Activated CD4-positive, alpha-beta memory T cell treated with anti-CD3 and anti-CD28 coated beads, Interleukin-2, amount 10 ng/mL, durations not matched to agents 7 days and 5 days (primary cell): ENCODE data around the gene SLC4A9. TPM values are rescaled to one million over a fixed set of nuclear protein-coding genes. Genes with fewer than 3 reads are reported as not detected.
A peak's percentile ranks its signal among the peaks of the same experiment; 100 is the strongest.

Source experiments
- CTCF ChIA-PET: fragments of 350-600 bp; sonication (Branson Sonifier 250); formaldehyde crosslinking; loops from one replicate; lab custom pipeline; 2021; ENCODE audit warnings: antibody characterized with exemption, inconsistent platforms; lab: Charles Lee
- POLR2A ChIA-PET: fragments of 350-600 bp; sonication (Branson Sonifier 250); formaldehyde crosslinking; loops from one replicate; lab custom pipeline; 2021; ENCODE audit warnings: antibody characterized with exemption; lab: Charles Lee
- DNase-seq: peaks from one replicate; pipeline ENCODE4 v3.0.0-alpha.2; 2020
- H3K27ac Mint-ChIP-seq: one replicate; pipeline ENCODE4 v1.8.0; 2021; ENCODE audit warnings: mild to moderate bottlenecking, mixed read lengths
- H3K27me3 Mint-ChIP-seq: one replicate; pipeline ENCODE4 v1.8.0; 2021; ENCODE audit warnings: mixed read lengths
- H3K36me3 Mint-ChIP-seq: one replicate; pipeline ENCODE4 v1.8.0; 2021; ENCODE audit warnings: low read depth, mixed read lengths
- H3K4me1 Mint-ChIP-seq: one replicate; pipeline ENCODE4 v1.8.0; 2021; ENCODE audit warnings: mixed read lengths
- H3K4me3 Mint-ChIP-seq: one replicate; pipeline ENCODE4 v1.8.0; 2021; ENCODE audit warnings: mild to moderate bottlenecking, mixed read lengths
- H3K9me3 Mint-ChIP-seq: one replicate; pipeline ENCODE4 v1.8.0; 2021; ENCODE audit warnings: mixed read lengths
- total RNA-seq, 2 experiments: library from RNA; stranded (reverse); gene quantifications; one replicate each; pipeline ENCODE4 v1.2.3, GENCODE V29; 2021

The SLC4A9 gene
- total RNA-seq, 2 experiments from 2014 or later, result 0.43 to 0.78 TPM

DNA sequence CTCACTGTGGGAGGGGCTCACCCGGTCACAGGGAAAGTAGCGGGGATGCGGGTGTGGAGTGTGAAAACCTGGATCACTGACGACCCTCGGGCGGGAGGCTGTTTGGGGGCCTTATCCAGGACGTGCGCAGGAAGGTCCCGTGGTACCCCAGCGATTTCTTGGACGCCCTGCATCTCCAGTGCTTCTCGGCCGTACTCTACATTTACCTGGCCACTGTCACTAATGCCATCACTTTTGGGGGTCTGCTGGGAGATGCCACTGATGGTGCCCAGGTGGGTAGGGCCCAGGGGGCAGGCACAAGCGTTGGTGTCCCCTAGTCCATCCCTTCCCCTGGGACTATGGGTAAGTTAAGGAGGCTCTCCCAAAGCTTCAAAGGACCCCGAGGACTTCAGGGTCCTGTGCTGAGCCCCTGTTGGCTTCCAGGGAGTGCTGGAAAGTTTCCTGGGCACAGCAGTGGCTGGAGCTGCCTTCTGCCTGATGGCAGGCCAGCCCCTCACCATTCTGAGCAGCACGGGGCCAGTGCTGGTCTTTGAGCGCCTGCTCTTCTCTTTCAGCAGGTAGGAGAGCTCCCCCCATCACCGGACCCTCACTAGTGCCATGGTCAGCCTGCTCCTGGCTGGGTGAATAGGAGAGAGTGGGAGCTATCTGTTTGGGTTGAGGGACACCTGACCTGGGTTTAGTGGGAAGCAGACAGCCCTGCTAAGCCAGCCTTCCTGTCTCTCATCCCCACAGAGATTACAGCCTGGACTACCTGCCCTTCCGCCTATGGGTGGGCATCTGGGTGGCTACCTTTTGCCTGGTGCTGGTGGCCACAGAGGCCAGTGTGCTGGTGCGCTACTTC lies 3.9 kb downstream of the SLC4A9 start:
- H3K4me3 Mint-ChIP-seq, result peak overlapping the region; percentile 71
- no peaks in the 10 kb centered on the region for H3K36me3 Mint-ChIP-seq
- H3K9me3 Mint-ChIP-seq, result no peaks in the 10 kb centered on the region
- POLR2A ChIA-PET, result interaction anchor here (0.8 to 1.2 kb wide), 3 partner anchors 38 to 328 kb away, joined by 3 read pairs; partner anchors contain the start of genes ANKHD1 and HARS2
- H3K4me1 Mint-ChIP-seq, result peaks cover 7% of the 10 kb centered on the region
- CTCF ChIA-PET, result interaction anchor here (0.7 to 5.2 kb wide), 31 partner anchors 8 to 362 kb away, joined by 3 to 44 read pairs (median 4); partner anchors contain the start of genes ANKHD1, EIF4EBP3, HBEGF and IK
- no peaks in the 10 kb centered on the region for H3K27me3 Mint-ChIP-seq
- no peak for DNase-seq
- no peak overlapping the region for H3K27ac Mint-ChIP-seq

DNA sequence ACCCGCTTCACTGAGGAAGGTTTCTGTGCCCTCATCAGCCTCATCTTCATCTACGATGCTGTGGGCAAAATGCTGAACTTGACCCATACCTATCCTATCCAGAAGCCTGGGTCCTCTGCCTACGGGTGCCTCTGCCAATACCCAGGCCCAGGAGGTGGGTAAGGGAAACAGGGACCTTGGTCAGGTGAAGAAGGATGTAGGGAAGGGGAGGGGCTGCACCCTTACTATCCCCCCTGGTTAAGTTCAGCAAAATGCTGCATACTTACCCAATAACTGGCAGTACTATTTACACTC lies 4.4 kb downstream of the SLC4A9 start:
- no peaks in the 10 kb centered on the region for H3K27me3 Mint-ChIP-seq
- H3K36me3 Mint-ChIP-seq, result no peaks in the 10 kb centered on the region
- no peak overlapping the region for H3K27ac Mint-ChIP-seq
- DNase-seq, result no peak
- H3K4me3 Mint-ChIP-seq, result no peak overlapping the region
- POLR2A ChIA-PET, result interaction anchor here (1.0 kb wide), 1 partner anchor 38 kb away, joined by 3 read pairs; no protein-coding TSS in a partner anchor
- H3K4me1 Mint-ChIP-seq, result peaks cover 7% of the 10 kb centered on the region
- CTCF ChIA-PET, result interaction anchor here (1.7 to 5.2 kb wide), 7 partner anchors 9 to 357 kb away, joined by 4 to 44 read pairs (median 11); partner anchors contain the start of gene ANKHD1
- H3K9me3 Mint-ChIP-seq, result no peaks in the 10 kb centered on the region

DNA sequence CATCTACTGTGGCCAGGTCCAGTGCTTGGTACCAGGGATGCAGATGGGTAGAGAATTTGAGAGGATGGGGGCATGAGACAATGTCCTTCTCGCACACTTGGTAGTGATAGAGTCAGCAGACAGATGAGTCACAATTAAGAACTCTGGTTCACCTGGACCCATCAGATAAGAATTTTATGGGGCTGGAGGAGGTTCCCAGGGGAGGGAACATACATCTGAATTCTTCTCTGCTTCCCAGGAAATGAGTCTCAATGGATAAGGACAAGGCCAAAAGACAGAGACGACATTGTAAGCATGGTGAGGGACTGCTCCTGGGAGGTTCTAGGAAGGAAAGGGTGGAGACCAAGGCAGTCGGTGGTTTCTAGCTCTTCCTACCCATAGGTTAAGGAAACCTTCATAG lies 5.3 kb downstream of the SLC4A9 start:
- Mint-ChIP-seq H3K9me3 (no peaks in the 10 kb centered on the region), H3K27ac (no peak overlapping the region), H3K36me3 (no peaks in the 10 kb centered on the region), H3K4me1 (peaks cover 7% of the 10 kb centered on the region), H3K4me3 (no peak overlapping the region), H3K27me3 (no peaks in the 10 kb centered on the region)
- POLR2A ChIA-PET, result interaction anchor here (1.0 to 1.8 kb wide), 2 partner anchors 37 to 325 kb away, joined by 3 to 4 read pairs; no protein-coding TSS in a partner anchor
- CTCF ChIA-PET, result interaction anchor here (0.9 to 5.2 kb wide), 8 partner anchors 8 to 356 kb away, joined by 3 to 44 read pairs (median 6); no protein-coding TSS in a partner anchor
- no peak for DNase-seq

DNA sequence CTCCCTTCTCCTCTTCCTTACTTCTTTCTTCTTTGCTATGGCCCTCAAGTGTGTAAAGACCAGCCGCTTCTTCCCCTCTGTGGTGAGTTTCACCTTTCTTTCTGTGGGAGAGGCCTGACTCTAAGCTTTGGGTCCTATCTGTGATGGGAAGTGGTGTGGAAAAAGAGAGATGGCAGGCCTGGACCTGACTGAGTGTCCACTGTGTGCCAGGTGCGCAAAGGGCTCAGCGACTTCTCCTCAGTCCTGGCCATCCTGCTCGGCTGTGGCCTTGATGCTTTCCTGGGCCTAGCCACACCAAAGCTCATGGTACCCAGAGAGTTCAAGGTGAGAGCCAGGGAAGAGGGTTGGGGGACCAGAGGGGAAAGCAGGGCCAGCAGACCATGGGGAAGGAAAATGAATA lies 5.9 kb downstream of the SLC4A9 start:
- H3K4me1 Mint-ChIP-seq, result peaks cover 7% of the 10 kb centered on the region

DNA sequence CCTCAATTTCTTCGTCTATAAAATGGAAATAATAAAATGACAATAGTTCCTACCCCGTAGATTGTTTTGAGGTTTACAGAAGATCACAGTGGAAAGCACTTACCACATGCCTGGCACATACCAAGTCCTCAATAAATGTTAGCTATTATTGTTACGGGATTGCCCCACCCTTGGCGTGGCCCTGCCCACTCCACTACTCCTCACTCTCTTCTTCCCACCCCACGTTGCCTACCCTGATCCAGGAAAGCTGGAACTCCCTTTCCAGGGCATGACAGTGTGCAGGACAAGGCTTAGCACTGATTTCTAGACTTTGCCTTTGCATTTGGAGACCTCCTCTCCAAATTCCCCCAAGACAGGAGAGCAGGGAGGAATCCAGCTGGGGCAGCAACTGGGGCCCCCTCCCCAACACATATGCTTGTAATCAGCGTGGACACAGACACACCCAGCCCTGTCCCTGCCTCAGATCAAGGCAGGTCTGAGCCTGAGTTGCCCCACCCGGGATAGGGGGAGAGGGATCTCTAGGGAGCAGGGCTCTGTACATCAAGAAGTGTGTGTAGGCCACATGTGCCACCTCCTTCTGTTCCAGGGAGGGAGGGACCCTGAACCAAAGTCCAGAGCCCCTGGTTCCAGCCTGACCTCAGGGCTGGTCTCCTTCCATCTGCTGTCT lies 6.7 kb downstream of the SLC4A9 start:
- no peak overlapping the region for H3K4me3 Mint-ChIP-seq

More for the DNA sequence above, 5.9 kb downstream of the SLC4A9 start:
- no peak for DNase-seq
- ChIA-PET CTCF (interaction anchor here (0.8 to 5.2 kb wide), 10 partner anchors 7 to 355 kb away, joined by 3 to 44 read pairs (median 5); partner anchors contain the start of gene HBEGF), POLR2A (interaction anchor here (1.8 kb wide), 1 partner anchor 325 kb away, joined by 4 read pairs; no protein-coding TSS in a partner anchor)
- no peak overlapping the region for H3K27ac Mint-ChIP-seq
- no peaks in the 10 kb centered on the region for H3K9me3 Mint-ChIP-seq
- H3K4me3 Mint-ChIP-seq, result no peak overlapping the region
- no peaks in the 10 kb centered on the region for H3K27me3 Mint-ChIP-seq
- H3K36me3 Mint-ChIP-seq, result no peaks in the 10 kb centered on the region

DNA sequence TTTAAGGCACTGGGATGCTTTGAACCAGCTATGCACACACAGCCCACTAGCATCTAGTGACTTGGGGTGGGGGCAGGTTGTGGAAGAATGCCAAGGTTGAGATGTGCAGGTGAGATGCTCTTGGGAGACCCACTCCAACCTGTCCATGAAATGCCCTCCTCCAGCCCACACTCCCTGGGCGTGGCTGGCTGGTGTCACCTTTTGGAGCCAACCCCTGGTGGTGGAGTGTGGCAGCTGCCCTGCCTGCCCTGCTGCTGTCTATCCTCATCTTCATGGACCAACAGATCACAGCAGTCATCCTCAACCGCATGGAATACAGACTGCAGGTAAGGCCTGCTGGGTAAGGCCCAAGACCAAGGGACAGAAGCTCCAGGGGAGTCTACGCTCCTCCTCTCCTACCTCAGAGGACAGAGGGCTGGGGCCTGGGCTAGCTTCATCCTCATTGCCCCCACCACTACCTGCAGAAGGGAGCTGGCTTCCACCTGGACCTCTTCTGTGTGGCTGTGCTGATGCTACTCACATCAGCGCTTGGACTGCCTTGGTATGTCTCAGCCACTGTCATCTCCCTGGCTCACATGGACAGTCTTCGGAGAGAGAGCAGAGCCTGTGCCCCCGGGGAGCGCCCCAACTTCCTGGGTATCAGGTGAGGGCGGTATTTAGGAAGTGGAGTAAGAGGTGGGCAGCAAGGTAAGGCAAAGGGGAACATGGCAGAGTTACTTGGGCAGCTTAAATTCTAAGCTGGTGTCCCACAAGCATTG lies 7.4 kb downstream of the SLC4A9 start:
- ChIA-PET POLR2A (interaction anchor here (1.1 to 1.8 kb wide), 2 partner anchors 34 to 323 kb away, joined by 4 to 5 read pairs; partner anchors contain the start of gene ANKHD1), CTCF (interaction anchor here (1.0 to 5.2 kb wide), 6 partner anchors 9 to 268 kb away, joined by 4 to 44 read pairs (median 6); no protein-coding TSS in a partner anchor)
- no peaks in the 10 kb centered on the region for H3K9me3 Mint-ChIP-seq
- no peak for DNase-seq
- H3K4me3 Mint-ChIP-seq, result no peak overlapping the region
- H3K27ac Mint-ChIP-seq, result no peak overlapping the region
- no peaks in the 10 kb centered on the region for H3K36me3 Mint-ChIP-seq
- no peaks in the 10 kb centered on the region for H3K27me3 Mint-ChIP-seq
- H3K4me1 Mint-ChIP-seq, result peaks cover 7% of the 10 kb centered on the region

More for the DNA sequence above, 6.7 kb downstream of the SLC4A9 start:
- POLR2A ChIA-PET, result interaction anchor here (1.1 to 1.8 kb wide), 2 partner anchors 34 to 324 kb away, joined by 4 to 5 read pairs; partner anchors contain the start of gene ANKHD1
- CTCF ChIA-PET, result interaction anchor here (0.8 to 5.2 kb wide), 10 partner anchors 8 to 268 kb away, joined by 3 to 44 read pairs (median 5); partner anchors contain the start of gene HBEGF
- H3K4me1 Mint-ChIP-seq, result peaks cover 7% of the 10 kb centered on the region
- H3K36me3 Mint-ChIP-seq, result no peaks in the 10 kb centered on the region
- no peak for DNase-seq
- no peaks in the 10 kb centered on the region for H3K27me3 Mint-ChIP-seq
- no peaks in the 10 kb centered on the region for H3K9me3 Mint-ChIP-seq
- no peak overlapping the region for H3K27ac Mint-ChIP-seq

DNA sequence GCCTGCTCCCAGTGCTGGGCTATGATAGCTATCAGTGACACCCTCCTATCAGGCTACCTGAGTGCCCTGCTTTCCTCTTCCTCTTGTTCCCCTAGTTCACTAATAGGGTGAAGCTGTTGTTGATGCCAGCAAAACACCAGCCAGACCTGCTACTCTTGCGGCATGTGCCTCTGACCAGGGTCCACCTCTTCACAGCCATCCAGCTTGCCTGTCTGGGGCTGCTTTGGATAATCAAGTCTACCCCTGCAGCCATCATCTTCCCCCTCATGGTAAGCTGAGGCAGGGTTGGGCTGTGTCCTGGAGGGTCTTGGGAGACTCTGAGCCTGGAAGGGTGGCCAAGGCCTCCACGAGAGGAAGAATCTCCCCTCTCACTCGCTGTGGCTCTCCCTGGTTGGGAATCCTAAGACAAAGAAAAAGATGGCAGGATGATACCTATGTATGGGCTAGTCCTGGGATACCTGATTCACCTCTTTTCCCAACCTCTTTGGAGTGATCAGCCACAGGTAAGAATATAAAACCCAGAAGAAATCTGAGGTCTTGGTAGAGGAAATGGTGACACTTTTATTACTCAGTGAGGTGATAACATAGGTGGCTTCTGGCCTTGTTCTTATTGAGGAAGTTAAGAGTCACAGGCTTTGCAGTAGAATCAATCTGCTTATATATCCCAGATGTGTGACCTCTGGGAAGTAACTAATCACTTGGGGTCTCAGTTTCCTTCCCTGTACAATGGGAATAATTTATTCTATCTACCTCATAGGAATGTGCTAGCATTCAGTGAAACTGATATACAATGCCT lies 11.6 kb downstream of the SLC4A9 start:
- Mint-ChIP-seq H3K36me3 (no peaks in the 10 kb centered on the region), H3K4me1 (peaks cover 3% of the 10 kb centered on the region), H3K27me3 (no peaks in the 10 kb centered on the region), H3K4me3 (no peak overlapping the region), H3K9me3 (no peaks in the 10 kb centered on the region), H3K27ac (no peak overlapping the region)
- ChIA-PET POLR2A (no interaction called here), CTCF (interaction anchor here (0.7 to 3.9 kb wide), 17 partner anchors 7 to 364 kb away, joined by 3 to 34 read pairs (median 9); partner anchors contain the start of genes ANKHD1, HARS1, HARS2 and IK)
- DNase-seq, result no peak

DNA sequence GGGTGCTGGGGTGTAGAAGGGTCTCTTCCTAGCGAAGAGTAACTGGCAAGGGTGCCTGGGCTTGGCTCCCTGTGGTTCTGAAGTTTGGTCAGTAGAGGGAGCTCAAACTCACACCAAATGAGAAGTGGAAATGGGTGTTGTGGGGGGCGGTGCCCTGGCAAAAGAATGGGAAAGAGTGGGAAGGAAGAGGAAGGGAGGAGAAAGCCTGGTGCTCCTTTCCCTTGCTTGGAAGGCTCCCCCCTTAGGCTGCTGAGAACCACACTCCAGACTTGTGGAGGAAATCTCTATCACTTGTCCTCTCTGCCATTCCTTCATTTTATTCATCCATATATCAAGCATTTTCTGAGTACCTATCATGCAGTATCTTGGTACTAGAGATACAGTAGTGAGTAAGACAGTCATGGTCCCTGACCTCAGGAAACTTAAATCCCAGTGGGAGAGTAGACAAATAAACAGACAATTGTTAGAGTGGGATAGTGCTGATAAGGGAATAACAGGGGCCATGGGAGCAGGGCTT lies 13.0 kb downstream of the SLC4A9 start:
- ChIA-PET CTCF (interaction anchor here (0.9 to 3.9 kb wide), 32 partner anchors 9 to 362 kb away, joined by 3 to 34 read pairs (median 4); partner anchors contain the start of genes ANKHD1, HARS1, HARS2 and HBEGF), POLR2A (interaction anchor here (0.7 kb wide), 1 partner anchor 339 kb away, joined by 3 read pairs; no protein-coding TSS in a partner anchor)
- Mint-ChIP-seq H3K27ac (no peak overlapping the region), H3K9me3 (no peaks in the 10 kb centered on the region), H3K36me3 (no peaks in the 10 kb centered on the region), H3K27me3 (no peaks in the 10 kb centered on the region), H3K4me3 (no peak overlapping the region), H3K4me1 (peaks cover 3% of the 10 kb centered on the region)
- DNase-seq, result peak; percentile 43

DNA sequence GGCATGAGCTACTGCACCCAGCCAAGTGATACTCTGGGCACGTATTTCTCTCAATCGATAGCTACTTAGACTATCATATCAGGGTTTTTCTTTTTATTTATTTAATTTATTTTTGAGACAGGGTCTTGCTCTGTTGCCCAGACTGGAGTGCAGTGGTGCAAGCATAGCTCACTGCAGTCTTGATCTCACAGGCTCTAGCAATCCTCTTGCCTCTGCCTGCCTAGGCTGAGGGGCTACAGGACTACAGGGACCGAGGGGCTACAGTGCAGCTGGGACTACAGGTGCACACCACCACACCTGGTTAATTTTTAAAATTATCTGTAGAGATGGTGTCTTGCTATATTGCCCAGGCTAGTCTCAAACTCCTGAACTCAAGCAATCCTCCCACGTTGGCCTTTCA lies 21.4 kb downstream of the SLC4A9 start:
- Mint-ChIP-seq H3K9me3 (no peaks in the 10 kb centered on the region), H3K4me1 (peaks cover 4% of the 10 kb centered on the region), H3K4me3 (no peak overlapping the region), H3K27me3 (no peaks in the 10 kb centered on the region), H3K36me3 (peaks cover 3% of the 10 kb centered on the region), H3K27ac (no peak overlapping the region)
- CTCF ChIA-PET, result interaction anchor here (0.7 to 2.5 kb wide), 3 partner anchors 8 to 29 kb away, joined by 5 to 12 read pairs (median 7); no protein-coding TSS in a partner anchor
- POLR2A ChIA-PET, result interaction anchor here (0.6 to 1.0 kb wide), 2 partner anchors 10 to 21 kb away, joined by 3 read pairs; no protein-coding TSS in a partner anchor
- DNase-seq, result no peak

DNA sequence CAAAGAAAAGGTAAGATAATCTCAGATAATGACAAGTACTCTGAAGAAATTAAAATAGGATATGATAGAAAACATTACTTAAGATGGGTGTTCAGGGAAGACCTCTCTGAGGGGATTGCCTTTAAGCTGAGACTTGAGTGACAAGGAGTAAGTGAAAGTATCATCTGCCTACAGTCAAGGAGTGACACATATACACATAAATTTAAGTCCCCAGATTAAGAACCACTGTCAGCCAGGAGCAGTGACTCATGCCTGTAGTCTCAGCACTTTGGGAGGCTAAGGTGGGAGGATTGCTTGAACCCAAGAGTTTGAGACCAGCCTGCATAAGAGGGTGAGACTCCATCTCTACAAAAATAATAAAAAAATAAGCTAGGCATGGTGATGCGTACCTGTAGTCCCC lies 22.0 kb downstream of the SLC4A9 start:
- H3K27ac Mint-ChIP-seq, result no peak overlapping the region
- ChIA-PET POLR2A (no interaction called here), CTCF (interaction anchor here (1.4 to 2.5 kb wide), 2 partner anchors 9 to 16 kb away, joined by 7 to 12 read pairs; no protein-coding TSS in a partner anchor)
- H3K4me1 Mint-ChIP-seq, result peaks cover 4% of the 10 kb centered on the region
- peaks cover 3% of the 10 kb centered on the region for H3K36me3 Mint-ChIP-seq
- DNase-seq, result no peak
- no peaks in the 10 kb centered on the region for H3K27me3 Mint-ChIP-seq
- no peak overlapping the region for H3K4me3 Mint-ChIP-seq
- H3K9me3 Mint-ChIP-seq, result no peaks in the 10 kb centered on the region

DNA sequence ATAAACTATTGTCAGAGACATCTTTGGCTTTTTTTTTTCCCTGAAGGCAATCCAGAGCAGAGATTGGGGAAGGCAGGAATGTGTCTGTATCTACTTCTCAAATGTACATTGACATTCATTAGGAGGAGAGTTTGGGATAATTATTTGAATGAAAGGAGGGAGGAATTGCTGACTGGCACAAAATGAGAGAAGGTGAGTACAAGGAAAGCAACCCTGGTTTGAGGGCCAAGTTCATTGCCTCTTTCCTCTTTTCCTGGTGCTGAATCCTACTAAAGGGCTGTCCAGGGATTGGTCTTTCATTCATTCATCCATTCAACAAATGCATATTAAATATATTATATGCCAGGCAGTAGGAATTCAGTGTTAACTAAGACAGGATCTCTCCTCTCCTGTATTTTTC lies 22.9 kb downstream of the SLC4A9 start:
- Mint-ChIP-seq H3K36me3 (peaks cover 3% of the 10 kb centered on the region), H3K27ac (no peak overlapping the region), H3K4me1 (peaks cover 4% of the 10 kb centered on the region), H3K27me3 (no peaks in the 10 kb centered on the region), H3K4me3 (no peak overlapping the region), H3K9me3 (no peaks in the 10 kb centered on the region)
- ChIA-PET CTCF (interaction anchor here (0.7 to 2.5 kb wide), 3 partner anchors 10 to 820 kb away, joined by 4 to 12 read pairs (median 5); no protein-coding TSS in a partner anchor), POLR2A (no interaction called here)
- no peak for DNase-seq
